Measurements from ENCODE around the gene ERAS.

Gene ERAS

GRCh38 chrX:48793935-48794334, 32.4 kb upstream of the ERAS start:
- Histone ChIP-seq H3K9me3 (no peaks in the 10 kb centered on the region), H3K27me3 (no peaks in the 10 kb centered on the region), H3K36me3 (no peaks in the 10 kb centered on the region), H3K4me3 (ENCODE audit: low read depth, low read length) (no peak overlapping the region), H3K4me1 (no peaks in the 10 kb centered on the region)
- DNase-seq = no peak
- no peak for TF ChIP-seq CTCF (IDR thresholded peaks at IDR 0.05; ENCODE audit: low read depth, low read length)

- H3K27me3 ChIP-seq = no peaks in the 10 kb centered on the region
- no peak overlapping the region for H3K4me3 ChIP-seq (ENCODE audit: low read depth, low read length)
- H3K36me3 ChIP-seq = no peaks in the 10 kb centered on the region
- no peak for TF ChIP-seq CTCF (IDR thresholded peaks at IDR 0.05; ENCODE audit: low read depth, low read length)
- DNase-seq = no peak
- no peaks in the 10 kb centered on the region for H3K9me3 ChIP-seq
- no peaks in the 10 kb centered on the region for H3K4me1 ChIP-seq
Measured at GRCh38 chrX:48794340-48794910, 31.9 kb upstream of the ERAS start.

GRCh38 chrX:48794911-48795515, 31.3 kb upstream of the ERAS start:
- Histone ChIP-seq H3K9me3 (no peaks in the 10 kb centered on the region), H3K36me3 (no peaks in the 10 kb centered on the region), H3K4me1 (no peaks in the 10 kb centered on the region), H3K27me3 (no peaks in the 10 kb centered on the region), H3K4me3 (ENCODE audit: low read depth, low read length) (no peak overlapping the region)
- no peak for DNase-seq
- TF ChIP-seq CTCF (IDR thresholded peaks at IDR 0.05; ENCODE audit: low read depth, low read length) = no peak

GRCh38 chrX:48798318-48798717, 28.0 kb upstream of the ERAS start:
- H3K4me3 ChIP-seq (ENCODE audit: low read depth, low read length) = no peak overlapping the region
- H3K9me3 ChIP-seq = no peaks in the 10 kb centered on the region
- TF ChIP-seq CTCF (IDR thresholded peaks at IDR 0.05; ENCODE audit: low read depth, low read length) = no peak
- H3K4me1 ChIP-seq = no peaks in the 10 kb centered on the region
- H3K36me3 ChIP-seq = no peaks in the 10 kb centered on the region
- DNase-seq = no peak
- H3K27me3 ChIP-seq = no peaks in the 10 kb centered on the region

GRCh38 chrX:48800574-48801279, 25.6 kb upstream of the ERAS start:
- Histone ChIP-seq H3K4me3 (ENCODE audit: low read depth, low read length) (peak overlapping the region; percentile 76), H3K4me1 (no peaks in the 10 kb centered on the region), H3K36me3 (no peaks in the 10 kb centered on the region), H3K9me3 (no peaks in the 10 kb centered on the region), H3K27me3 (no peaks in the 10 kb centered on the region)
- DNase-seq = no peak
- TF ChIP-seq CTCF (IDR thresholded peaks at IDR 0.05; ENCODE audit: low read depth, low read length) = no peak

All from BE2C (cell line).